ENCODE results near the gene LAMB1.
"Not testable (repeated sequence)": the region's sequence is repeated elsewhere in the genome, so short reads cannot be mapped to it uniquely, and the experiment has no call there.

The LAMB1 gene

GRCh38 chr7:107900496-107901015 lies 102.4 kb downstream of the LAMB1 start:
- no peak for DNase-seq (ENCODE audit: low spot score)
- no peak for TF ChIP-seq CTCF (conservative IDR thresholded peaks at IDR 0.05; ENCODE audit: low read depth)
- ChIA-PET CTCF (no interaction called here), POLR2A (ENCODE audit: low non-redundant PET) (no interaction called here)
- H3K27ac ChIP-seq, result no peak overlapping the region

DNA sequence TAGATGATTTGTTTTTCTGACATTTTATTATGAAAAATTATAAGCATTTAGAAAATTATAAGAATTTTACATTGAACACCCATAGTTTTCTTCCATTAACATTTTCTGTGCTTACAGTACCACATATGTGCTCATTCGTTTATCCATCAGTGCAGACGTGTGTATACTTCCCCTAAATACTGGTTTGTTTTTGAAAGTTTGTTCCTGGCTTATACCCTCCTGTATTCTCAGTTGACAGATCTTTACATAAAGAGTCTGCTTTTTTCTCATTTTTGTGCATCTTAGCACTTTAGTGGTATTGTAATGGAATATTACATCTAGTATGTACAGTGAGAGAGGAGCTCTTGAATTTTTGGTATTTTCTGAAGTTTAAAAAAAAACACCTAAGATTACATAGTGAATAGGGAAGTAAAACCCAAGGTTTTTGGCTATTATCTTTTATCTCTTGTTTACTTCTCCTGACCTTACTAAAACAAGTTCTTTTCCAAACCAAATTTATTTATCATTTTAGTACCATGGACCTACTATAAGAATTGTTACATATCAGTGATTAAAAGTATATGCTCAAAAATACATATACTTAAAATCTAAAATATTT lies 103.9 kb downstream of the LAMB1 start:
- CTCF ChIA-PET, result no interaction called here
- POLR2A ChIA-PET (ENCODE audit: low non-redundant PET), result no interaction called here
- DNase-seq (ENCODE audit: low spot score), result no peak
- no peak overlapping the region for H3K27ac ChIP-seq
- TF ChIP-seq CTCF (conservative IDR thresholded peaks at IDR 0.05; ENCODE audit: low read depth), result no peak

GRCh38 chr7:107892367-107892741 lies 110.6 kb downstream of the LAMB1 start:
- POLR2A ChIA-PET (ENCODE audit: low non-redundant PET); DNase-seq (ENCODE audit: low spot score); H3K27ac ChIP-seq; CTCF ChIA-PET: not testable (repeated sequence)

DNA sequence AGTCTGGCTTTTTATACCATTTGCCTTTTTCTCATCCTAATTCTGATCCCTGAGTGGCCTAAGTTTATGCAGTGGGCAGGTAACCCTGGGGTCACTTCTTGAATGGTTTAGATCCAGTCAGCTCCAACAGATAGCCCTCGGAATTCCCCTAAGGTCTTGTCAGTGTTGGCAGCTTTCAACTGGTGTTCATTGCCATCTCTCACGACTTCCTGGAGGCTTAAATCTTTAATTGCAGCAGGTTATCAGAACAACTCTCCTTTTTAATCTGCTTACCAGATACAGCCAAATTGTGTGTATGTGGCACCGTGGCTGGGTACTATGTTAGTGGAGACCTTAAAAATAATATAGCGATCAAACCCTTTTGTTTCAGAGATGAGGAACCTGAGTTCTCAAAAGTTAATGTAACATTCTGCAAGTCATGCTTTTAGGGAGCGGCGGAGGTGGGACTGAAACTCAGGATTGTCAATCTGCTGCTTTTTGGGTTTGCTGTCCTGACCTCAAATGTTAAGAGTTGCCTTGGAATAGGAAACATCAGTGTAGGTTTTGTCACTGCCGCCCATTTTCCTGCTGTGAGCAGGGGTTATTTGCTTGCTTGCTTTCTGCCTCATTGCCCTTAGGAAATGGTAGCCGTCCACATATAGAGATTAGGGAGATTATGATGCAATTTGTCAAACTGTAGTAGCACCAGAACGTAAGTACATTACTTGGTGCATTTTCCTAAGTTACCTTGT lies 111.2 kb downstream of the LAMB1 start:
- DNase-seq (ENCODE audit: low spot score), result peak; percentile 18
- TF ChIP-seq CTCF (conservative IDR thresholded peaks at IDR 0.05; ENCODE audit: low read depth), result no peak
- POLR2A ChIA-PET (ENCODE audit: low non-redundant PET), result no interaction called here
- CTCF ChIA-PET, result no interaction called here
- H3K27ac ChIP-seq, result peak overlapping the region; percentile 82

GRCh38 chr7:107890962-107891635 lies 111.9 kb downstream of the LAMB1 start, which contains the start of gene DLD:
TSS of gene DLD (plus strand) at chr7:107891183. CDS start at chr7:107891251, 68 bp downstream.
- peak within 1 kb of the TSS; percentile 82 for H3K27ac ChIP-seq
- peak; percentile 94 for DNase-seq (ENCODE audit: low spot score)
- TF ChIP-seq CTCF (conservative IDR thresholded peaks at IDR 0.05; ENCODE audit: low read depth), result no peak
- ChIA-PET POLR2A (ENCODE audit: low non-redundant PET) (no interaction called here), CTCF (interaction anchor here (1.0 kb wide), 1 partner anchor 16 kb away, joined by 3 read pairs; no protein-coding TSS in a partner anchor)

GRCh38 chr7:107890493-107890961 lies 112.4 kb downstream of the LAMB1 start:
- ChIA-PET POLR2A (ENCODE audit: low non-redundant PET) (interaction anchor here (0.5 kb wide), 1 partner anchor 176 kb away, joined by 5 read pairs; no protein-coding TSS in a partner anchor), CTCF (interaction anchor here (1.0 kb wide), 1 partner anchor 16 kb away, joined by 3 read pairs; no protein-coding TSS in a partner anchor)
- no peak for DNase-seq (ENCODE audit: low spot score)
- TF ChIP-seq CTCF (conservative IDR thresholded peaks at IDR 0.05; ENCODE audit: low read depth), result no peak
- peak overlapping the region; percentile 82 for H3K27ac ChIP-seq

Measured in RWPE1 (cell line).